ENCODE data around the gene LIN52. TPM values are rescaled to one million over a fixed set of nuclear protein-coding genes. Genes with fewer than 3 reads are reported as not detected.

LIN52 gene
- total and polyA plus RNA-seq, 2 of the 8 experiments (the other 6 are each of a cell fraction or from before 2014, with no cell fraction given) = 6.8 to 11.6 TPM

DNA sequence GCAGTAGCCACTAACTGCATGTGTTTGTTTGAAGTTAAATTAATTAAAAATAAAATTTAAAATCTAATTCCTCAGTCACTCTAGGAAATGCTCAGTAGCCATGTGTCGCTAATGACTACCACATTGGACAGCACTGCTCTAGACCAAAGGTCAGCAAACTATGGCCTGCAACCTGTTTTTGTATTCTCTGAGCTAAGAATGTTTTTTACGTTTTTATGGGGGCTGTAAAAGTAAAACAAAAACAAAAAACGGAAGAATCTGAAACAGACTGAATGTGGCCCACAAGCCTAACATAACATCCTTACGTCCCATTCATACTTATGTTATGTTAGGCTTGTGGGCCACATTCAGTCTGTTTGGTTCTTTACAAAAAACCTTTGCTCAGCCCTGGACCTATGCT lies 57.8 kb downstream of the LIN52 start:
- TF ChIP-seq SP2 (IDR thresholded peaks at IDR 0.05; ENCODE audit: low read length) (no peak), SAP30 (IDR thresholded peaks at IDR 0.05; ENCODE audit: insufficient read depth, insufficient replicate concordance, low read length) (no peak), TAF1 (IDR thresholded peaks at IDR 0.05; ENCODE audit: low read depth, low read length) (no peak), SP1 (IDR thresholded peaks at IDR 0.05; ENCODE audit: low read depth, low read length) (no peak)
- no peak overlapping the region for H3K18ac ChIP-seq (ENCODE audit: extremely low read depth, low read length)

More for the DNA sequence above, 57.8 kb downstream of the LIN52 start:
- CTCF ChIA-PET (ENCODE audit: partially characterized antibody) = interaction anchor here (1.0 to 1.1 kb wide), 3 partner anchors 12 to 151 kb away, joined by 3 read pairs; no protein-coding TSS in a partner anchor
- H3K14ac ChIP-seq (ENCODE audit: insufficient read length) = no peak overlapping the region
- FAIRE-seq = no peak
- H3K4me1 ChIP-seq (replicated peaks in 1 of 4; ENCODE audit: control insufficient read depth in 3 of 4, insufficient read depth in 4 of 4, low read length in 3 of 4) = no peaks in the 10 kb centered on the region
- H3K27ac ChIP-seq (ENCODE audit: low read depth, low read length) = no peak overlapping the region
- H3K79me2 ChIP-seq (ENCODE audit: control insufficient read depth in 1 of 2, insufficient read depth in 2 of 2, low read length in 2 of 2) = no peaks in the 10 kb centered on the region
- DNase-seq (ENCODE audit: low read depth in 1 of 2, low spot score in 2 of 2) = no peak
- H2BK20ac ChIP-seq (ENCODE audit: low read length) = no peak overlapping the region
- H2BK15ac ChIP-seq (ENCODE audit: low read length) = no peak overlapping the region
- WGBS, 2 experiments (ENCODE audit: extremely low coverage in 1 of 2, insufficient coverage in 1 of 2, insufficient read length in 1 of 2, insufficient replicate concordance in 2 of 2, low coverage in 1 of 2, low lambda C conversion rate in 2 of 2, missing lambda C conversion rate in 1 of 2) = 85% methylated on average over 4 of the region's 4 CpGs; no CpG with 5 or more reads in 1 of the 2 experiments
- no peaks in the 10 kb centered on the region; a peak in 1 of 8 replicates for H3K36me3 ChIP-seq (ENCODE audit: control insufficient read depth in 2 of 4, insufficient read depth in 4 of 4, low read length in 3 of 4)
- H4K20me1 ChIP-seq (replicated peaks in 1 of 2; ENCODE audit: control insufficient read depth in 1 of 2, insufficient read depth in 2 of 2, low read length in 2 of 2) = no peaks in the 10 kb centered on the region
- H3K56ac ChIP-seq (replicated peaks; ENCODE audit: insufficient read length, low read depth, low read length) = no peak overlapping the region
- no peak overlapping the region for H3K4me2 ChIP-seq (ENCODE audit: insufficient read depth in 1 of 2, low read depth in 2 of 2, low read length in 2 of 2)
- H2AK5ac ChIP-seq (ENCODE audit: low read depth, low read length) = no peak overlapping the region
- H4K5ac ChIP-seq (ENCODE audit: insufficient read length, low read depth, low read length) = no peak overlapping the region
- H3K23me2 ChIP-seq (ENCODE audit: low read depth, low read length) = no peaks in the 10 kb centered on the region
- no peaks in the 10 kb centered on the region for H3K9me3 ChIP-seq (ENCODE audit: insufficient read depth in 2 of 2, low read depth in 1 of 2, low read length in 1 of 2)
- POLR2A ChIA-PET (ENCODE audit: partially characterized antibody) = no interaction called here
- H3K27me3 ChIP-seq (replicated peaks in 1 of 4; ENCODE audit: control insufficient read depth in 3 of 4, extremely low read depth in 1 of 4, insufficient read depth in 3 of 4, low read length in 3 of 4) = no peaks in the 10 kb centered on the region
- H4K8ac ChIP-seq (ENCODE audit: extremely low read depth, insufficient read depth, low read length) = no peak overlapping the region
- H2BK12ac ChIP-seq (ENCODE audit: low read depth, low read length) = no peak overlapping the region
- no peak overlapping the region for H3K23ac ChIP-seq (ENCODE audit: insufficient read length)
- H2AFZ ChIP-seq (ENCODE audit: low read length) = no peak overlapping the region
- no peak overlapping the region for H3K4ac ChIP-seq (replicated peaks; ENCODE audit: insufficient read length, low read depth, low read length)
- H3K9ac ChIP-seq (replicated peaks in 1 of 4; ENCODE audit: extremely low read depth in 1 of 4, low read depth in 3 of 4, low read length in 3 of 4) = no peak overlapping the region
- H3K4me3 ChIP-seq (ENCODE audit: extremely low read depth in 1 of 4, insufficient read depth in 2 of 4, low read depth in 3 of 4, low read length in 4 of 4) = no peak overlapping the region
- no peaks in the 10 kb centered on the region for H3K79me1 ChIP-seq (ENCODE audit: low read depth, low read length)
- H2BK5ac ChIP-seq (ENCODE audit: low read depth, low read length) = no peak overlapping the region
- H4K91ac ChIP-seq (replicated peaks; ENCODE audit: insufficient read length, low read length) = no peak overlapping the region
- H2BK120ac ChIP-seq (replicated peaks; ENCODE audit: low read depth, low read length) = no peak overlapping the region

Measured in H1 (cell line).